Gastroesophageal sphincter (tissue), 4 donors: Measurements from ENCODE around the gene PTPRE. TPM values are rescaled to one million over a fixed set of nuclear protein-coding genes. Genes with fewer than 3 reads are reported as not detected.

Experiments used
- ATAC-seq: fragments of 150-250 bp; one replicate; pipeline ENCODE4 v1.9.1; 2016; ENCODE audit warnings: mild to moderate bottlenecking, moderate library complexity
- H3K27ac ChIP-seq, 4 donors: fragments of 200-600 bp; sonication (generic) in 3 of 4; 1 replicate in 3 of 4; 2 replicates in 1 of 4; pipeline ENCODE4 v1.5.1; 2016 to 2019
- H3K27me3 ChIP-seq: fragments of 200-600 bp; sonication (generic); one replicate; pipeline ENCODE4 v1.5.1; 2019
- H3K36me3 ChIP-seq, 2 donors: fragments of 200-600 bp; sonication (generic); one replicate each; pipeline ENCODE4 v1.5.1; 2019; ENCODE audit warnings: control low read depth in 1 of 2
- H3K4me1 ChIP-seq, 3 donors: fragments of 200-600 bp; sonication (generic); 1 replicate in 2 of 3; 2 replicates in 1 of 3; pipeline ENCODE4 v1.5.1; 2016 to 2019; ENCODE audit warnings: control low read depth in 2 of 3
- H3K4me3 ChIP-seq, 2 donors: fragments of 200-600 bp; sonication (generic); one replicate each; pipeline ENCODE4 v1.5.1; 2019; ENCODE audit warnings: mild to moderate bottlenecking in 1 of 2, moderate library complexity in 1 of 2
- H3K9me3 ChIP-seq, 3 donors: fragments of 200-600 bp; sonication (generic); one replicate each; pipeline ENCODE4 v1.5.1; 2017 to 2019; ENCODE audit warnings: control low read depth in 2 of 3
- EP300 ChIP-seq: sonication (generic); formaldehyde crosslinking; IDR thresholded peaks from one replicate; pipeline ENCODE4 v1.6.1; 2017; ENCODE audit warnings: antibody characterized with exemption, mild to moderate bottlenecking
- POLR2A ChIP-seq, 2 donors: fragments of 450-650 bp; IDR thresholded peaks; one replicate each; pipeline ENCODE4 v1.6.1; 2017; ENCODE audit warnings: antibody characterized with exemption in 2 of 2, mild to moderate bottlenecking in 2 of 2, moderate library complexity in 1 of 2
- POLR2AphosphoS5 ChIP-seq: sonication (generic); formaldehyde crosslinking; IDR thresholded peaks from one replicate; pipeline ENCODE4 v1.6.1; 2017; ENCODE audit warnings: antibody characterized with exemption
- WGBS, 2 donors: methylation state at CpG; one replicate each; pipeline ENCODE4 v1.1.5; 2018; ENCODE audit warnings: low coverage in 1 of 2; 5-methylcytosine and 5-hydroxymethylcytosine counted together
- total RNA-seq, 4 donors: library from RNA; depleted of rRNA; stranded (reverse); fragments of >200 nt; gene quantifications; one replicate each; pipeline ENCODE4 v1.1.0, GENCODE V29; 2016
- TF ChIP-seq, protein P1 (sequence below), 4 experiments: fragments of 200-600 bp in 2 of 4; fragments of 450-650 bp in 2 of 4; sonication (generic) in 1 of 4; IDR thresholded peaks; one replicate each; pipeline ENCODE4 v1.5.1; 2017 to 2019; ENCODE audit warnings: antibody characterized with exemption in 4 of 4, mild to moderate bottlenecking in 2 of 4, moderate library complexity in 2 of 4

PTPRE gene
- total RNA-seq, 4 donors from 2014 or later = 6.4 to 16.4 (median 8.5) TPM

DNA sequence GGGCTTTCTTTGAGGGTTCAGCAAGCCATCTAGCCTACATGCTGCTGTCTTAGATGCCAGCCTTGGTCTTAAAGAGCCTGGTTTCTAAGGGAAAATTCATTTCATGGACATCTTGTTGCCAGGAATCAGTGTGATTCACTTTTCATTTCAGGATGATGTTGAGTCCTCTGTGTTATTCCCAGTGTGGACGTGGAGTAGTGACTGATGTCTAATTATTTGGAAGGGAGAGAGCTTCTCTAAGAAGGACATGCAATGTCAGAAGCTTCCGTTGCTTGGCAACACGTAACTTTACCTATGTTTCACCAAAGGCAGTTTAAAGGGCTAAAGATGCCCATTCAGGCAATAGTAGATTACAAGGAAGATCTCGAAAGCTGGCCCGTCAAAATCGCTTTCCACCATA, 89.0 kb downstream of the PTPRE start:
- Histone ChIP-seq H3K4me3 (no peak overlapping the region), H3K9me3 (no peaks in the 10 kb centered on the region), H3K36me3 (no peaks in the 10 kb centered on the region), H3K27ac (peak overlapping the region in 2 of 4 donors; percentile 31 to 62), H3K4me1 (peaks cover 0 to 42% (median 3%) of the 10 kb centered on the region in 3 donors), H3K27me3 (peaks cover 21% of the 10 kb centered on the region)
- TF ChIP-seq, protein P1, sequence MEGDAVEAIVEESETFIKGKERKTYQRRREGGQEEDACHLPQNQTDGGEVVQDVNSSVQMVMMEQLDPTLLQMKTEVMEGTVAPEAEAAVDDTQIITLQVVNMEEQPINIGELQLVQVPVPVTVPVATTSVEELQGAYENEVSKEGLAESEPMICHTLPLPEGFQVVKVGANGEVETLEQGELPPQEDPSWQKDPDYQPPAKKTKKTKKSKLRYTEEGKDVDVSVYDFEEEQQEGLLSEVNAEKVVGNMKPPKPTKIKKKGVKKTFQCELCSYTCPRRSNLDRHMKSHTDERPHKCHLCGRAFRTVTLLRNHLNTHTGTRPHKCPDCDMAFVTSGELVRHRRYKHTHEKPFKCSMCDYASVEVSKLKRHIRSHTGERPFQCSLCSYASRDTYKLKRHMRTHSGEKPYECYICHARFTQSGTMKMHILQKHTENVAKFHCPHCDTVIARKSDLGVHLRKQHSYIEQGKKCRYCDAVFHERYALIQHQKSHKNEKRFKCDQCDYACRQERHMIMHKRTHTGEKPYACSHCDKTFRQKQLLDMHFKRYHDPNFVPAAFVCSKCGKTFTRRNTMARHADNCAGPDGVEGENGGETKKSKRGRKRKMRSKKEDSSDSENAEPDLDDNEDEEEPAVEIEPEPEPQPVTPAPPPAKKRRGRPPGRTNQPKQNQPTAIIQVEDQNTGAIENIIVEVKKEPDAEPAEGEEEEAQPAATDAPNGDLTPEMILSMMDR (IDR thresholded peaks at IDR 0.05) = no peak
- TF ChIP-seq POLR2AphosphoS5 = no peak
- 84 to 100% methylated on average over 2 to 5 of the region's 6 CpGs for WGBS, 2 donors
- no peak for ATAC-seq

DNA sequence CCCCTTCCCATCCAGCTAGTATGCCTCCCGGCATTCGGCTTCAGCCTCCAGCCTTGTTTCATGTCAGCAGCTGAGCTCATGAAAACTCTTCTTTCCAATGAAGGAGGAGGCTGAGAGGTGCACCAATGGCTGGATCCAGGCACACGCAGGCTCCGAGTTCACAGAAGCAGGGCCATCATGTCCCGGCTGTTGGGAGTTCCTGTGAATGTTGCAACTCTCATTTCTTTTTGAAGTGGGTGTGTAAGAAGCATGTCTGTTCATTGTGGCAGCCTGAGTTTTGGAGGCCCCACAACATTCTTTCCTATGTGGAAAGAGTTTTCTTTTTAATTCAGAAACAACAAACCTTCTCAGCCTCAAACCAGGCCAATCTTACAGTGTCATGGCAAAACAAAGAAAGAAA, 89.7 kb downstream of the PTPRE start:
- 67% methylated on average over 2 of the region's 5 CpGs; no CpG with 5 or more reads in 1 of the 2 donors for WGBS, 2 donors
- H3K27me3 ChIP-seq = peaks cover 23% of the 10 kb centered on the region
- H3K9me3 ChIP-seq = no peaks in the 10 kb centered on the region
- H3K4me3 ChIP-seq = no peak overlapping the region
- peak; percentile 34 for TF ChIP-seq POLR2AphosphoS5
- TF ChIP-seq, protein P1 (IDR thresholded peaks at IDR 0.05) = no peak
- H3K4me1 ChIP-seq = peaks cover 0 to 37% (median 3%) of the 10 kb centered on the region in 3 donors
- peak; percentile 85 for ATAC-seq
- H3K36me3 ChIP-seq = no peaks in the 10 kb centered on the region
- H3K27ac ChIP-seq = peak overlapping the region in 3 of 4 donors; percentile 31 to 62 (median 31)

DNA sequence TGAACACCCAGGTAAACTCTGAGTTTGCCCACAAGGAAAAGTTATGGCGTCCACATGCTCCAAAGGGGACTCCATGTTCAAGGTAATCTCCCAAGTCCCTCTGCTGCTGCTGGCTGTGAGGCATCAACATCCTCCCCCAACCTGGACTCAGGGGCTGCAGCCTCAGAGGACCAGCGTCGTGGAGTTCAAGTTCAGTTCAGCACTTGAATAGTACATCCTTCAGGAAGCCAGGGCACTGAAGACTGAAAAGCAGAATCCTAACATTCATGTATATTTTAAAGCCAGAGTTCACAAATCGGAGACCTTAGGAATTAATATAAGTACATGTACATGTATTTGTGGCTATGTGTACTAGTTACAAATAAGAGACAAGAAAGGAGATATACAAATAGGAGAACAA, 90.4 kb downstream of the PTPRE start:
- no peak for ATAC-seq
- Histone ChIP-seq H3K36me3 (no peaks in the 10 kb centered on the region), H3K27me3 (peaks cover 30% of the 10 kb centered on the region), H3K4me1 (peaks cover 0 to 30% (median 0%) of the 10 kb centered on the region in 3 donors), H3K27ac (peak overlapping the region in 3 of 4 donors; percentile 4 to 54 (median 39)), H3K4me3 (no peak overlapping the region), H3K9me3 (no peaks in the 10 kb centered on the region)
- no peak for TF ChIP-seq POLR2A (IDR thresholded peaks at IDR 0.05)
- TF ChIP-seq, protein P1 (IDR thresholded peaks at IDR 0.05) = no peak
- no peak for TF ChIP-seq EP300
- no peak for TF ChIP-seq POLR2AphosphoS5
- 41 to 68% methylated on average over 2 to 3 of the region's 4 CpGs for WGBS, 2 donors

DNA sequence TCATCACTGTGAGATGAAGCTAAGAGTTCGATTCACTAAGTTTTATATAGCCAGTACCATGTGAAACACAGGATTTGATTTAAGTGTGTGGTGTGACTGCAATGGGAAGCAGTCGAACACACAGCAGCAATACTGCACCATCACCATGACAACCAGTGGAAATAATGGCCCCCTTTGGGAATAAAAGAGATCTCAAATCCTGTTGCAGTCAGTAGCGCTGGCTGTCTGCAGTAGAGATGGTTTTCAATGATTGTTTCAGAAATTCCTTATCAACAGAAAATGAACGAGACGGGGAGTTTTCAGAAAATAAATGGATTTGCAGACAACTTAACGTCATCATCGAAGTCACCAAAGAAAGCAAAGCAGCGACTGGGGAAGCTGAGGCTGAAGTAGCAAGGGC, 91.0 kb downstream of the PTPRE start:
- peaks cover 0 to 28% (median 0%) of the 10 kb centered on the region in 3 donors for H3K4me1 ChIP-seq
- 47 to 53% methylated on average over 8 of the region's 8 CpGs for WGBS, 2 donors
- no peak for ATAC-seq
- TF ChIP-seq, protein P1 (IDR thresholded peaks at IDR 0.05) = no peak
- TF ChIP-seq POLR2AphosphoS5 (no peak), EP300 (no peak), POLR2A (IDR thresholded peaks at IDR 0.05) (no peak)
- no peak overlapping the region for H3K4me3 ChIP-seq
- H3K27ac ChIP-seq = peak overlapping the region in 1 of 4 donors; percentile 39
- H3K9me3 ChIP-seq = no peaks in the 10 kb centered on the region
- no peaks in the 10 kb centered on the region for H3K36me3 ChIP-seq
- H3K27me3 ChIP-seq = peaks cover 30% of the 10 kb centered on the region

DNA sequence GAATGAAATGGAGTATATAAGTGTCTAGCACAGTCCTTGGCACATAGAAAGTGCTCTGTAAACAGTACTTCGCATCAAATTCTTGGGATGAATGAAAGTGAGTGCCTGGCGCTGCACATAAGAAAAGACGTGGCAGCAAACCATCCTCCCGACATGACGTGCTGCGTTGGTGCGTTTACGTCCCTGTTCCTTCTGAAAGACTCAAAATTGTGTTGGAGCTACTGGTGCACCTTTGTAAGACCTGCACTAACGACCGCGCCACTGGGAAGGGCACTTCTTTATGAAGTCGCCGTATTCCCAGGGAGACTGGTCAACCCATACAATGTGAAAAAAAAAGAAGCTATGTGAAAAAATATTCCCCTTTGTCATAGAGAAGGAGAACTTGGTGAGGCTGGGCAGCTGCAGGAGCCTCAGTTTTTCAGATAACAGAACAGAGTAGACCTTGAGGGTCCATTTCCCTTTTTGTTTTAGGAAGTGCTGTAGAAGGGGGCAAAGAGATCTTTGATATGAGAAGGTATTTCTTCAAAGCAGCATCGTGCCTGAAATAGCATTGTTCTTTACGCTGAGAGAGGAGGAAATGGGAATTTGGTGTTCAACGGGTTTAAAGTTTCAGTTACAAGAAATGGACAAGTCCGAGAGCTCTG, 91.7 kb downstream of the PTPRE start:
- Histone ChIP-seq H3K4me3 (no peak overlapping the region), H3K9me3 (no peaks in the 10 kb centered on the region), H3K27me3 (peaks cover 30% of the 10 kb centered on the region), H3K36me3 (no peaks in the 10 kb centered on the region), H3K4me1 (peaks cover 0 to 28% (median 0%) of the 10 kb centered on the region in 3 donors), H3K27ac (no peak overlapping the region)
- 75 to 84% methylated on average over 11 to 17 of the region's 17 CpGs for WGBS, 2 donors
- ATAC-seq = no peak
- no peak for TF ChIP-seq POLR2AphosphoS5
- TF ChIP-seq, protein P1 (IDR thresholded peaks at IDR 0.05) = no peak
- no peak for TF ChIP-seq EP300
- no peak for TF ChIP-seq POLR2A (IDR thresholded peaks at IDR 0.05)
